Immature natural killer cell (primary cell): ENCODE data around the gene CD36. TPM values are rescaled to one million over a fixed set of nuclear protein-coding genes. Genes with fewer than 3 reads are reported as not detected.

Experiments used
- DNase-seq, 3 donors: peaks; one replicate each; pipeline ENCODE4 v3.0.0; 2022; ENCODE audit warnings: mixed read lengths in 1 of 3
- H3K27ac Mint-ChIP-seq, 6 donors: one replicate each; pipeline ENCODE4 v1.8.0; 2020; ENCODE audit warnings: mixed read lengths in 6 of 6, mild to moderate bottlenecking in 5 of 6, inconsistent platforms in 4 of 6, moderate library complexity in 3 of 6
- H3K27me3 Mint-ChIP-seq, 3 donors: one replicate each; pipeline ENCODE4 v1.8.0; 2020 to 2021; ENCODE audit warnings: low read depth in 3 of 3, mild to moderate bottlenecking in 3 of 3, mixed read lengths in 3 of 3, moderate library complexity in 3 of 3, inconsistent platforms in 1 of 3
- H3K36me3 Mint-ChIP-seq, 3 donors: one replicate each; pipeline ENCODE4 v1.8.0; 2020; ENCODE audit warnings: mixed read lengths in 3 of 3, inconsistent platforms in 2 of 3, mild to moderate bottlenecking in 2 of 3
- H3K4me1 Mint-ChIP-seq, 2 donors: one replicate each; pipeline ENCODE4 v1.8.0; 2020; ENCODE audit warnings: inconsistent platforms in 2 of 2, mild to moderate bottlenecking in 2 of 2, mixed read lengths in 2 of 2, moderate library complexity in 1 of 2
- H3K4me3 Mint-ChIP-seq, 5 donors: one replicate each; pipeline ENCODE4 v1.8.0; 2020; ENCODE audit warnings: mild to moderate bottlenecking in 5 of 5, mixed read lengths in 5 of 5, inconsistent platforms in 3 of 5, moderate library complexity in 3 of 5
- H3K9me3 Mint-ChIP-seq, 6 donors: one replicate each; pipeline ENCODE4 v1.8.0; 2020; ENCODE audit warnings: mild to moderate bottlenecking in 6 of 6, mixed read lengths in 6 of 6, inconsistent platforms in 4 of 6, moderate library complexity in 3 of 6
- polyA plus RNA-seq, 3 donors: library from polyadenylated mRNA; unstranded; fragments of 300-500 nt; fragmentation: Illumina TruSeq; gene quantifications; one replicate each; pipeline ENCODE4 v1.2.3, GENCODE V29; 2021

Gene CD36
- polyA plus RNA-seq, 3 donors from 2014 or later, result 2.0 to 11.4 (median 10.5) TPM

- Mint-ChIP-seq H3K27me3 (no peaks in the 10 kb centered on the region), H3K4me1 (no peaks in the 10 kb centered on the region), H3K36me3 (no peaks in the 10 kb centered on the region), H3K4me3 (no peak overlapping the region), H3K27ac (no peak overlapping the region), H3K9me3 (peaks cover 0 to 7% (median 0%) of the 10 kb centered on the region in 6 donors)
- DNase-seq, result no peak
Observed at GRCh38 chr7:80675090-80675489, 36.6 kb downstream of the CD36 start.

GRCh38 chr7:80676404-80676803 lies 38.0 kb downstream of the CD36 start:
- DNase-seq, result no peak
- no peaks in the 10 kb centered on the region for H3K27me3 Mint-ChIP-seq
- H3K36me3 Mint-ChIP-seq, result no peaks in the 10 kb centered on the region
- H3K27ac Mint-ChIP-seq, result no peak overlapping the region
- peaks cover 0 to 7% (median 0%) of the 10 kb centered on the region in 6 donors for H3K9me3 Mint-ChIP-seq
- H3K4me3 Mint-ChIP-seq, result no peak overlapping the region
- H3K4me1 Mint-ChIP-seq, result no peaks in the 10 kb centered on the region

GRCh38 chr7:80677629-80678028 lies 39.2 kb downstream of the CD36 start:
- Mint-ChIP-seq H3K4me1 (no peaks in the 10 kb centered on the region), H3K27ac (no peak overlapping the region), H3K36me3 (no peaks in the 10 kb centered on the region), H3K9me3 (peaks cover 0 to 7% (median 0%) of the 10 kb centered on the region in 6 donors), H3K27me3 (no peaks in the 10 kb centered on the region), H3K4me3 (no peak overlapping the region)
- DNase-seq, result no peak

GRCh38 chr7:80678707-80679106 lies 40.3 kb downstream of the CD36 start:
- Mint-ChIP-seq H3K4me3 (no peak overlapping the region), H3K9me3 (peaks cover 0 to 7% (median 0%) of the 10 kb centered on the region in 6 donors), H3K27ac (no peak overlapping the region), H3K36me3 (no peaks in the 10 kb centered on the region), H3K27me3 (no peaks in the 10 kb centered on the region), H3K4me1 (no peaks in the 10 kb centered on the region)
- no peak for DNase-seq

GRCh38 chr7:80679921-80680907 lies 41.8 kb downstream of the CD36 start:
- no peaks in the 10 kb centered on the region for H3K4me1 Mint-ChIP-seq
- peaks cover 0 to 6% (median under 1%) of the 10 kb centered on the region in 6 donors for H3K9me3 Mint-ChIP-seq
- no peak overlapping the region for H3K4me3 Mint-ChIP-seq
- no peak overlapping the region for H3K27ac Mint-ChIP-seq
- DNase-seq, result no peak
- H3K36me3 Mint-ChIP-seq, result no peaks in the 10 kb centered on the region
- H3K27me3 Mint-ChIP-seq, result no peaks in the 10 kb centered on the region

GRCh38 chr7:80681272-80681885 lies 42.9 kb downstream of the CD36 start:
- no peaks in the 10 kb centered on the region for H3K4me1 Mint-ChIP-seq
- H3K27ac Mint-ChIP-seq, result no peak overlapping the region
- no peak overlapping the region for H3K4me3 Mint-ChIP-seq
- no peaks in the 10 kb centered on the region for H3K27me3 Mint-ChIP-seq
- no peaks in the 10 kb centered on the region for H3K36me3 Mint-ChIP-seq
- H3K9me3 Mint-ChIP-seq, result peaks cover 0 to 7% (median 0%) of the 10 kb centered on the region in 6 donors
- no peak for DNase-seq

GRCh38 chr7:80682744-80683143 lies 44.3 kb downstream of the CD36 start:
- no peaks in the 10 kb centered on the region for H3K27me3 Mint-ChIP-seq
- H3K4me3 Mint-ChIP-seq, result no peak overlapping the region
- no peaks in the 10 kb centered on the region for H3K4me1 Mint-ChIP-seq
- DNase-seq, result no peak
- H3K27ac Mint-ChIP-seq, result no peak overlapping the region
- no peaks in the 10 kb centered on the region for H3K36me3 Mint-ChIP-seq
- peaks cover 0 to 7% (median 2%) of the 10 kb centered on the region in 6 donors for H3K9me3 Mint-ChIP-seq

- peaks cover 0 to 7% (median 0%) of the 10 kb centered on the region in 3 donors for H3K36me3 Mint-ChIP-seq
- no peak overlapping the region for H3K4me3 Mint-ChIP-seq
- peaks cover 0 to 13% (median 5%) of the 10 kb centered on the region in 6 donors for H3K9me3 Mint-ChIP-seq
- no peaks in the 10 kb centered on the region for H3K4me1 Mint-ChIP-seq
- no peak for DNase-seq
- H3K27me3 Mint-ChIP-seq, result no peaks in the 10 kb centered on the region
- H3K27ac Mint-ChIP-seq, result no peak overlapping the region
Observed at GRCh38 chr7:80686576-80686975, 48.1 kb downstream of the CD36 start.

GRCh38 chr7:80699045-80699638 lies 60.7 kb downstream of the CD36 start:
- Mint-ChIP-seq H3K4me3 (no peak overlapping the region), H3K27ac (no peak overlapping the region), H3K9me3 (peaks cover 0 to 6% (median 0%) of the 10 kb centered on the region in 6 donors), H3K27me3 (peaks cover 0 to 5% (median 2%) of the 10 kb centered on the region in 3 donors), H3K4me1 (no peaks in the 10 kb centered on the region), H3K36me3 (no peaks in the 10 kb centered on the region)
- DNase-seq, result peak; percentile 6 to 14 (median 8)

GRCh38 chr7:80699721-80700256 lies 61.3 kb downstream of the CD36 start:
- peaks cover 0 to 6% (median 0%) of the 10 kb centered on the region in 6 donors for H3K9me3 Mint-ChIP-seq
- no peak for DNase-seq
- H3K27ac Mint-ChIP-seq, result no peak overlapping the region
- peaks cover 0 to 5% (median 2%) of the 10 kb centered on the region in 3 donors for H3K27me3 Mint-ChIP-seq
- H3K36me3 Mint-ChIP-seq, result no peaks in the 10 kb centered on the region
- H3K4me3 Mint-ChIP-seq, result no peak overlapping the region
- no peaks in the 10 kb centered on the region for H3K4me1 Mint-ChIP-seq

GRCh38 chr7:80703272-80703671 lies 64.8 kb downstream of the CD36 start:
- DNase-seq, result no peak
- H3K4me3 Mint-ChIP-seq, result no peak overlapping the region
- H3K36me3 Mint-ChIP-seq, result no peaks in the 10 kb centered on the region
- H3K4me1 Mint-ChIP-seq, result no peaks in the 10 kb centered on the region
- peaks cover 0 to 5% (median 4%) of the 10 kb centered on the region in 3 donors for H3K27me3 Mint-ChIP-seq
- no peak overlapping the region for H3K27ac Mint-ChIP-seq
- H3K9me3 Mint-ChIP-seq, result peaks cover 0 to 11% (median 0%) of the 10 kb centered on the region in 6 donors

- Mint-ChIP-seq H3K27me3 (peaks cover 0 to 5% (median 4%) of the 10 kb centered on the region in 3 donors), H3K27ac (no peak overlapping the region), H3K9me3 (peaks cover 0 to 19% (median under 1%) of the 10 kb centered on the region in 6 donors), H3K4me3 (no peak overlapping the region), H3K36me3 (no peaks in the 10 kb centered on the region), H3K4me1 (no peaks in the 10 kb centered on the region)
- no peak for DNase-seq
Observed at GRCh38 chr7:80705130-80705781, 66.8 kb downstream of the CD36 start.

- H3K4me1 Mint-ChIP-seq, result no peaks in the 10 kb centered on the region
- no peak overlapping the region for H3K27ac Mint-ChIP-seq
- no peaks in the 10 kb centered on the region for H3K36me3 Mint-ChIP-seq
Observed at GRCh38 chr7:80707318-80707717, 68.9 kb downstream of the CD36 start.

More at GRCh38 chr7:80707318-80707717, 68.9 kb downstream of the CD36 start:
- Mint-ChIP-seq H3K4me3 (no peak overlapping the region), H3K9me3 (peaks cover 0 to 21% (median 2%) of the 10 kb centered on the region in 6 donors), H3K27me3 (peaks cover 0 to 5% (median 3%) of the 10 kb centered on the region in 3 donors)
- no peak for DNase-seq
